Measurements from ENCODE around the gene ZFAND2B.
A peak's percentile ranks its signal among the peaks of the same experiment; 100 is the strongest.

The ZFAND2B gene

DNA sequence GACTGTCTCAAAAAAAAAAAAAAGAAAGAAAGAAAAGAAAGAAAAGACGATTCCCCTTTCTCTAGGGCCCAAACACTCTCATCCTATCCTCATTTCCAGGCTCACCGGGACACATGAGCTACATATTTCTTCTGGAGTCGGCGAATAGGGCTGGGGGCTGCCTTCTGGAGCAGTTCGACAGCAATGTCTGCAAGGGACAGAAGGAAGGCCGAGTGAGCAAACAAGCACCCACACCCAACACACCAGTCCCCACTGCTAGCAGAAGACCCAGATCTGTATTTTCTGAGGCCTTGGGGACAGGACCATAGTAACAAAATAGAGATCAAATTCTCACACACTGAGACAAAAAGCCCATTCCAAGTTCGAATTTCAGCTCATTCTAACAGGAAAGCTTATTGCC is 31.1 kb upstream of the ZFAND2B start:
- peak overlapping the region; percentile 88 for H3K4me3 ChIP-seq (ENCODE audit: control insufficient read depth, low read depth, low read length)
- no peak for DNase-seq (ENCODE audit: low read depth)
- TF ChIP-seq, protein P1, sequence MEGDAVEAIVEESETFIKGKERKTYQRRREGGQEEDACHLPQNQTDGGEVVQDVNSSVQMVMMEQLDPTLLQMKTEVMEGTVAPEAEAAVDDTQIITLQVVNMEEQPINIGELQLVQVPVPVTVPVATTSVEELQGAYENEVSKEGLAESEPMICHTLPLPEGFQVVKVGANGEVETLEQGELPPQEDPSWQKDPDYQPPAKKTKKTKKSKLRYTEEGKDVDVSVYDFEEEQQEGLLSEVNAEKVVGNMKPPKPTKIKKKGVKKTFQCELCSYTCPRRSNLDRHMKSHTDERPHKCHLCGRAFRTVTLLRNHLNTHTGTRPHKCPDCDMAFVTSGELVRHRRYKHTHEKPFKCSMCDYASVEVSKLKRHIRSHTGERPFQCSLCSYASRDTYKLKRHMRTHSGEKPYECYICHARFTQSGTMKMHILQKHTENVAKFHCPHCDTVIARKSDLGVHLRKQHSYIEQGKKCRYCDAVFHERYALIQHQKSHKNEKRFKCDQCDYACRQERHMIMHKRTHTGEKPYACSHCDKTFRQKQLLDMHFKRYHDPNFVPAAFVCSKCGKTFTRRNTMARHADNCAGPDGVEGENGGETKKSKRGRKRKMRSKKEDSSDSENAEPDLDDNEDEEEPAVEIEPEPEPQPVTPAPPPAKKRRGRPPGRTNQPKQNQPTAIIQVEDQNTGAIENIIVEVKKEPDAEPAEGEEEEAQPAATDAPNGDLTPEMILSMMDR (conservative IDR thresholded peaks at IDR 0.05; ENCODE audit: control insufficient read depth, insufficient read depth, low read depth, low read length) = no peak

DNA sequence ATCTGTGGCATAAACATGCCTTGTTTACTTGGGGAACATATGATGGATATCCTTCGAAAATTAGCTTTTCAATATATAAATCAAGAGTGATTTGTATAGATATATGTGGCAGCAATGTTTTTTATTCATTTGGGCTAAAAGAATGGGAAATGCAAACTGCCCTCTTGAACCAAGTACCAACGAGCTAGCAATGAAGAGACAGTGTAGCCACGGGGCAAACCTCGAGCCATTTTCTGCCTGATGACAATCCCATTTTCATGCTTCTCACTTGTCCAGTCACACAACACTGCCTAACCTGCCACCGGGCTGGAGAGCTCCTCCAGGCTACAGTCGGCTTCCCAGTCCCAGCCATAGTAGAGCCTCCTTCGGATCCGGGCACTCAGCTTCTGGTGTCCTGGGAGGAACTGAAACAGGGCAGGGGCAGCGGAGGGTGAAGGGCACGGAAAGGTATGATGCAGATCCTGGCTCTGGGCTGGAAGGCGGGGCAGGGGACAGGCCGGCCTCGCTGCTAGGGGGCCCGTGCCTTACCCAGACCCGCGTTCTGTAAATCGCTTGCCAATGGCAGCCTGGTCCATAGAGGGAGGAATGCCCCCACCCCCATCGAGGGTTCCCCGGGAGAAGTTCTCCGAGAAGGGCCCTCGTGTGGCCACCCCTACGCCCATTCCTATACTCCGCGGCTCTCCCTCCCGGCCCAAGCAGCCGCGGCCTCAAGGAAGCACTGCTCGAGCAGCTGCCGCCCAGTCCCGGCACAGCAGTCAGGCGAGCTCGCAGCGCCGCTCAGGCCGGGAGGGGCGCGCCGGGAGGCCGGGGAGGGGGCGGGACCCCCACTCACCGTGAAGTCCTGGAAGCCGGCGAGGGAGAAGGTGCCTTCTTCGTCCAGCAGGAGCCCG is 30.4 kb upstream of the ZFAND2B start:
- peak overlapping the region; percentile 88 for H3K4me3 ChIP-seq (ENCODE audit: control insufficient read depth, low read depth, low read length)
- peak; percentile 22 for DNase-seq (ENCODE audit: low read depth)
- TF ChIP-seq, protein P1 (conservative IDR thresholded peaks at IDR 0.05; ENCODE audit: control insufficient read depth, insufficient read depth, low read depth, low read length) = no peak

DNA sequence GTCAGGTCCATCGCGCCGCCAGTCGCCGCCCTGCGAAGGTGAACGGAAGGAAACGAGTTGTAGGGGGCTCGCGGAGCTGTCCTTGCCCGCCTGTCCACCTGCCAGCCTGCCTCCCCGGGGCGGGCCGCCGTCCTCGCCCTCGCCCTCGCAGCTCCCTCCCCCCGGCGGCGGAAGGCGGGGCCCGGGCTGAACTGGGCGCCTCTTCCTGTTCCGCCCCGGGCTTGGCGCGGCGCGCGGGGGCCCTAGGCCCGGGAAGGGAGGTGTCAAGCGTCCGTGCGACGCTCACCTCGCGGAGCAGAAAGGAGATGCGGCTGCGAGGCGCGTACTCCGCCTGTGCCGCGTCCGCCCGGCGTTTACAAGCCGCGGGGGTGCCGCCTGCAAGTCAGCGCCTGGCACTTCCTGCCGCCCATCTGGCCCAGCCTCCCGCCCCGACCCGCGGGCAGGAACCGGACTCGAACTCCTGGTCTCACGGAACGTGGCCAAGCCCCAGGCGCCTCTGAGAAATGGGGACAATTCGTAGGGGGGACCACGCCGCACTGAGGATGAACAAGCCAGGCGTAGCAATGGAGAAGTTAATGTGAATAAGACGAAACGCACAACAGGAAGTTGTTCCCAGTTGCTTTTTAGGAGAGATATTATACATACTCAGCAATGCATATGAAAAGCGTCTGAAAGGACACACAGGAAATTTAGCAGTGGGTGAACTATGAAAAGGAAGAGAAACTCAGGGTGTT is 29.6 kb upstream of the ZFAND2B start, which contains the start of gene CNPPD1:
TSS of gene CNPPD1 (minus strand) at position 108 of the 734 bp plus-strand sequence. CDS start at position 11, 97 bp downstream.
- TF ChIP-seq, protein P1 (conservative IDR thresholded peaks at IDR 0.05; ENCODE audit: control insufficient read depth, insufficient read depth, low read depth, low read length) = no peak
- H3K4me3 ChIP-seq (ENCODE audit: control insufficient read depth, low read depth, low read length) = peak within 1 kb of the TSS; percentile 88
- DNase-seq (ENCODE audit: low read depth) = peak; percentile 63

DNA sequence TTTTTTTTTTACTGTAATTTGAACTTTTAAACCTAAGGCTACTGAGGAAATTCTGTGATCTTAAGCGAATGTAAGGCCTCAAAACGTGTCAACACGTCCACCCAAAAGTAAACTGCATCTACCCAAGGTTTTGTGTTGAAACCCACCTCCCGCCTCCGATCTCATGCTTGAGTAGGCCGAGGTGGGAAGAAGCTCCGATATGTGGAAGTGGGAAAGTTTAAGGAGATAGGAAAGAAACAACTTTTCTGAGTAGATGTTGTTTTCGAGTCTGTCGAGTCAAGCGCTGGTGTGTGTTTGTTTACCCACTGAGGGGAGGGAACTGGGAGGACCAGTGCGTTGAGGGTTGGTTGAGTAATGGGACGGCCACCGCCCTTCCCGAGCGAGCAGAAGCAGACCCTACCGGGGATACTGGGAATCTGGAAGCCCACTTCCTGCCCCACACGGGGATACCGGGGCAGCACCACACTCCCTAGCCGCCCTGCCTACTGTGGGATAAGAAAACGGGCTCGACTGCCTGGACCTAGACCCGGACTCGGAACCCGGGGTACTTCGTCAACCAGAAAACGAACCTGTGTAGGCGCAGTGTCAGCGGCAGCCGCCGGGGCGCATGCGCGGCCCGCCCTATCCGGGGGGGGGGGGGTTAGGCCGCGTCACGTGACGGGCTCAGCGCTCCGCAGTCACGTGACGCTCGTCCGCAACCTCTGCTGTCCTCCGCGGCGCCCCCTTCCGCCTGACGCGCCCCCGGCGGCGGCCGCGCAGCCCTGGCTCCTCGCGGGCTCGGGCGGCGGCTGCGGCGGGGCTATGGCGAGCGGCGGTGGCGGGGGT is 28.8 kb upstream of the ZFAND2B start, which contains the start of gene RETREG2:
TSS of gene RETREG2 (plus strand) at position 724 of the 825 bp plus-strand sequence. CDS start at position 802, 78 bp downstream.
- TF ChIP-seq, protein P1 (conservative IDR thresholded peaks at IDR 0.05; ENCODE audit: control insufficient read depth, insufficient read depth, low read depth, low read length) = no peak
- peak within 1 kb of the TSS; percentile 88 for H3K4me3 ChIP-seq (ENCODE audit: control insufficient read depth, low read depth, low read length)
- DNase-seq (ENCODE audit: low read depth) = peak; percentile 92

DNA sequence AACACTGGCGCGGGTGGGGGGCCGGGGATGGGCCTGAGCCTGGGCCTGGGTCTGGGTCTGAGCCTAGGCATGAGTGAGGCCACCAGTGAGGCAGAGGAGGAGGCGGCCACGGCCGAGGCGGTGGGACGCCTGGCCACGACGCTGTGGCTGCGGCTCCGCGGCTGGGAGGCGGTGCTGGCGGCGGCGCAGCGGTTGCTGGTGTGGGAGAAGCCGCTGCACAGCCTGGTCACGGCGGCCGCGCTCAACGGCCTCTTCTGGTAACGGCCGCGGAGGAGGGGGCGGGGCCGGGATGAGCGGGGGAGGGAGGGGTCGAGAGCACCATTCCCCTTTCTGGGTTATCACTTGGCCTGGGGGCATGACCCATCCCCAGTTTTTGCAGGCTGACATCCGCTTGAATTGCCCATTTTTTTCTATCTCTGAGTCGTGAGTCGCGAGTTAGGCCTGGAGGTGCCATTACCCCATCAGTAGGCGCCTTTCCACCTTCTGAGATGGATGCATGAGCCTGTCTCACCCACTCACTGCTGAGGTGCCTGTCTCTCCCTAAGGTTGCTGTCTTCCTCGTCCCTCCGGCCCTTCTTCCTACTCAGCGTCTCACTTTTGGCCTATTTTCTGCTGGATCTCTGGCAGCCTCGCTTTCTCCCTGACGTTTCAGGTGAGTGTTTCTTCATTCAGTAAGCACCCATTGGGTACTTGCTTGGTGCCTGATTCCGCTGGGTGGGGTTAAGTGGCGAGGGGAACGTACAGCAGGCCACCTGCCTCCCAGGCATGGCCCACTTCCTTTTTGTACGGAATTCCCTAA is 28.0 kb upstream of the ZFAND2B start:
- DNase-seq (ENCODE audit: low read depth) = no peak
- H3K4me3 ChIP-seq (ENCODE audit: control insufficient read depth, low read depth, low read length) = peak overlapping the region; percentile 81

More for the DNA sequence above, 28.0 kb upstream of the ZFAND2B start:
- TF ChIP-seq, protein P1 (conservative IDR thresholded peaks at IDR 0.05; ENCODE audit: control insufficient read depth, insufficient read depth, low read depth, low read length) = no peak
